Activated naive CD8-positive, alpha-beta T cell treated with anti-CD3 and anti-CD28 coated beads, Interleukin-2, amount 10 ng/mL, durations not matched to agents 7 days and 5 days (primary cell): ENCODE results near the gene PRSS21. TPM values are rescaled to one million over a fixed set of nuclear protein-coding genes. Genes with fewer than 3 reads are reported as not detected.

ENCODE experiments used
- ATAC-seq: fragments of 150-1000 bp; cut with Tn5 transposase; one replicate; pipeline ENCODE4 v1.10.0; 2021; ENCODE audit warnings: low read depth, moderate library complexity
- POLR2A ChIA-PET: fragments of 350-600 bp; sonication (Branson Sonifier 250); formaldehyde crosslinking; loops from one replicate; lab custom pipeline; 2021; ENCODE audit warnings: antibody characterized with exemption; lab: Charles Lee
- DNase-seq: peaks from one replicate; pipeline ENCODE4 v3.0.0; 2021
- H3K27ac Mint-ChIP-seq: one replicate; pipeline ENCODE4 v1.8.0; 2022; ENCODE audit warnings: mild to moderate bottlenecking, mixed read lengths
- H3K27me3 Mint-ChIP-seq: one replicate; pipeline ENCODE4 v1.8.0; 2022; ENCODE audit warnings: mild to moderate bottlenecking, moderate library complexity, mixed read lengths
- H3K36me3 Mint-ChIP-seq: one replicate; pipeline ENCODE4 v1.8.0; 2021; ENCODE audit warnings: mild to moderate bottlenecking, mixed read lengths
- H3K4me1 Mint-ChIP-seq: one replicate; pipeline ENCODE4 v1.8.0; 2021; ENCODE audit warnings: mixed read lengths
- H3K4me3 Mint-ChIP-seq: one replicate; pipeline ENCODE4 v1.8.0; 2022; ENCODE audit warnings: mild to moderate bottlenecking, moderate library complexity, mixed read lengths
- H3K9me3 Mint-ChIP-seq: one replicate; pipeline ENCODE4 v1.8.0; 2021; ENCODE audit warnings: mixed read lengths
- total RNA-seq, 2 experiments: library from RNA; stranded (reverse); gene quantifications; one replicate each; pipeline ENCODE4 v1.2.3, GENCODE V29; 2021

The PRSS21 gene
- total RNA-seq, 2 experiments from 2014 or later = 5.6 to 6.9 TPM

GRCh38 chr16:2818272-2818876 lies 1.3 kb downstream of the PRSS21 start:
- no peaks in the 10 kb centered on the region for H3K36me3 Mint-ChIP-seq
- no peak overlapping the region for H3K4me3 Mint-ChIP-seq
- POLR2A ChIA-PET = no interaction called here
- ATAC-seq (no peak), DNase-seq (no peak)
- no peaks in the 10 kb centered on the region for H3K9me3 Mint-ChIP-seq
- peaks cover 5% of the 10 kb centered on the region for H3K27me3 Mint-ChIP-seq
- H3K4me1 Mint-ChIP-seq = no peaks in the 10 kb centered on the region
- H3K27ac Mint-ChIP-seq = peak overlapping the region; percentile 32

GRCh38 chr16:2819179-2819938 lies 2.3 kb downstream of the PRSS21 start:
- H3K4me3 Mint-ChIP-seq = no peak overlapping the region
- H3K27ac Mint-ChIP-seq = no peak overlapping the region

GRCh38 chr16:2819939-2820835 lies 3.1 kb downstream of the PRSS21 start:
- POLR2A ChIA-PET = no interaction called here
- peaks cover 5% of the 10 kb centered on the region for H3K27me3 Mint-ChIP-seq
- no peak overlapping the region for H3K4me3 Mint-ChIP-seq
- H3K9me3 Mint-ChIP-seq = no peaks in the 10 kb centered on the region
- no peak overlapping the region for H3K27ac Mint-ChIP-seq
- no peak for DNase-seq
- no peak for ATAC-seq
- no peaks in the 10 kb centered on the region for H3K4me1 Mint-ChIP-seq
- H3K36me3 Mint-ChIP-seq = no peaks in the 10 kb centered on the region

More at GRCh38 chr16:2819179-2819938, 2.3 kb downstream of the PRSS21 start:
- no peak for ATAC-seq
- Mint-ChIP-seq H3K27me3 (peaks cover 5% of the 10 kb centered on the region), H3K36me3 (no peaks in the 10 kb centered on the region), H3K9me3 (no peaks in the 10 kb centered on the region), H3K4me1 (no peaks in the 10 kb centered on the region)
- POLR2A ChIA-PET = no interaction called here
- no peak for DNase-seq

GRCh38 chr16:2820836-2821486 lies 3.9 kb downstream of the PRSS21 start:
- POLR2A ChIA-PET = no interaction called here
- no peaks in the 10 kb centered on the region for H3K4me1 Mint-ChIP-seq
- no peaks in the 10 kb centered on the region for H3K36me3 Mint-ChIP-seq
- H3K4me3 Mint-ChIP-seq = no peak overlapping the region
- ATAC-seq = no peak
- no peak overlapping the region for H3K27ac Mint-ChIP-seq
- no peak for DNase-seq
- no peaks in the 10 kb centered on the region for H3K9me3 Mint-ChIP-seq
- H3K27me3 Mint-ChIP-seq = peaks cover 5% of the 10 kb centered on the region

GRCh38 chr16:2821487-2822157 lies 4.6 kb downstream of the PRSS21 start:
- no peaks in the 10 kb centered on the region for H3K9me3 Mint-ChIP-seq
- H3K4me1 Mint-ChIP-seq = no peaks in the 10 kb centered on the region
- H3K4me3 Mint-ChIP-seq = no peak overlapping the region
- POLR2A ChIA-PET = no interaction called here
- ATAC-seq = no peak
- no peak overlapping the region for H3K27ac Mint-ChIP-seq
- no peaks in the 10 kb centered on the region for H3K36me3 Mint-ChIP-seq
- no peak for DNase-seq
- H3K27me3 Mint-ChIP-seq = peaks cover 2% of the 10 kb centered on the region

- Mint-ChIP-seq H3K4me1 (no peaks in the 10 kb centered on the region), H3K36me3 (no peaks in the 10 kb centered on the region), H3K9me3 (no peaks in the 10 kb centered on the region), H3K27ac (no peak overlapping the region), H3K27me3 (peaks cover 2% of the 10 kb centered on the region), H3K4me3 (no peak overlapping the region)
- POLR2A ChIA-PET = no interaction called here
- no peak for DNase-seq
- no peak for ATAC-seq
These were observed 5.1 kb downstream of the PRSS21 start for GRCh38 chr16:2822158-2822495.

- ATAC-seq = no peak
- Mint-ChIP-seq H3K27ac (no peak overlapping the region), H3K36me3 (no peaks in the 10 kb centered on the region), H3K27me3 (peaks cover 2% of the 10 kb centered on the region), H3K4me1 (no peaks in the 10 kb centered on the region), H3K4me3 (no peak overlapping the region), H3K9me3 (no peaks in the 10 kb centered on the region)
- DNase-seq = no peak
- POLR2A ChIA-PET = no interaction called here
These were observed 5.5 kb downstream of the PRSS21 start for GRCh38 chr16:2822496-2822895.

- no peak overlapping the region for H3K27ac Mint-ChIP-seq
- no peaks in the 10 kb centered on the region for H3K9me3 Mint-ChIP-seq
- no peak for DNase-seq
- H3K4me1 Mint-ChIP-seq = no peaks in the 10 kb centered on the region
- H3K4me3 Mint-ChIP-seq = no peak overlapping the region
- H3K36me3 Mint-ChIP-seq = no peaks in the 10 kb centered on the region
- POLR2A ChIA-PET = no interaction called here
- ATAC-seq = no peak
- peaks cover 2% of the 10 kb centered on the region for H3K27me3 Mint-ChIP-seq
These were observed 7.6 kb downstream of the PRSS21 start for GRCh38 chr16:2824626-2825025.

GRCh38 chr16:2825049-2825742 lies 8.2 kb downstream of the PRSS21 start:
- POLR2A ChIA-PET = no interaction called here
- no peak for DNase-seq
- peaks cover 2% of the 10 kb centered on the region for H3K27me3 Mint-ChIP-seq

GRCh38 chr16:2825906-2826305 lies 8.9 kb downstream of the PRSS21 start:
- H3K4me3 Mint-ChIP-seq = no peak overlapping the region
- H3K4me1 Mint-ChIP-seq = no peaks in the 10 kb centered on the region
- H3K27ac Mint-ChIP-seq = no peak overlapping the region
- POLR2A ChIA-PET = no interaction called here
- peaks cover 2% of the 10 kb centered on the region for H3K27me3 Mint-ChIP-seq
- no peak for DNase-seq
- no peaks in the 10 kb centered on the region for H3K9me3 Mint-ChIP-seq
- no peak for ATAC-seq
- no peaks in the 10 kb centered on the region for H3K36me3 Mint-ChIP-seq

More at GRCh38 chr16:2825049-2825742, 8.2 kb downstream of the PRSS21 start:
- Mint-ChIP-seq H3K4me3 (no peak overlapping the region), H3K9me3 (no peaks in the 10 kb centered on the region), H3K4me1 (no peaks in the 10 kb centered on the region), H3K27ac (no peak overlapping the region), H3K36me3 (no peaks in the 10 kb centered on the region)
- no peak for ATAC-seq

GRCh38 chr16:2826591-2827373 lies 9.7 kb downstream of the PRSS21 start:
- no peaks in the 10 kb centered on the region for H3K36me3 Mint-ChIP-seq
- no peaks in the 10 kb centered on the region for H3K4me1 Mint-ChIP-seq
- H3K27me3 Mint-ChIP-seq = peaks cover 2% of the 10 kb centered on the region
- ATAC-seq (no peak), DNase-seq (no peak)
- POLR2A ChIA-PET = interaction anchor here (0.7 kb wide), 1 partner anchor 39 kb away, joined by 3 read pairs; no protein-coding TSS in a partner anchor
- H3K4me3 Mint-ChIP-seq = no peak overlapping the region
- no peaks in the 10 kb centered on the region for H3K9me3 Mint-ChIP-seq
- H3K27ac Mint-ChIP-seq = no peak overlapping the region

- Mint-ChIP-seq H3K4me1 (no peaks in the 10 kb centered on the region), H3K36me3 (no peaks in the 10 kb centered on the region), H3K27ac (no peak overlapping the region), H3K27me3 (peaks cover 2% of the 10 kb centered on the region), H3K4me3 (no peak overlapping the region), H3K9me3 (no peaks in the 10 kb centered on the region)
- POLR2A ChIA-PET = interaction anchor here (0.6 to 0.7 kb wide), 2 partner anchors 40 to 1365 kb away, joined by 3 to 6 read pairs; no protein-coding TSS in a partner anchor
- ATAC-seq (no peak), DNase-seq (no peak)
These were observed 10.3 kb downstream of the PRSS21 start for GRCh38 chr16:2827374-2827791.
